Measurements from ENCODE around the gene PPM1N. TPM values are rescaled to one million over a fixed set of nuclear protein-coding genes. Genes with fewer than 3 reads are reported as not detected.
A peak's percentile ranks its signal among the peaks of the same experiment; 100 is the strongest.

The PPM1N gene
- total and polyA plus RNA-seq, 2 of the 13 experiments (the other 11 are each of a cell fraction or from before 2014, with no cell fraction given), result 0.31 to 1.8 TPM

- TF ChIP-seq LRRFIP1 (CRISPR knock-in tag; conservative IDR thresholded peaks at IDR 0.05) (no peak), ZNF446 (CRISPR knock-in tag; IDR thresholded peaks at IDR 0.05) (no peak)
Measured at GRCh38 chr19:45467456-45468158, 30.6 kb upstream of the PPM1N start, which contains the start of gene FOSB (continued).

GRCh38 chr19:45468159-45468651 is 30.0 kb upstream of the PPM1N start:
- intact Hi-C loops (cut with micrococcal nuclease; ENCODE audit: unreplicated experiment), result no loop called here
- in situ Hi-C loops (cut with HindIII; ENCODE audit: extremely low pct_ligation_motif_present, low pct_unique_long_range_greater_than_20kb), result no loop called here
- no peaks in the 10 kb centered on the region for H3K79me2 ChIP-seq (ENCODE audit: insufficient read depth, low read length)
- peak overlapping the region; percentile 94 for H3K9ac ChIP-seq (ENCODE audit: insufficient read depth, low read depth, low read length)
- no peaks in the 10 kb centered on the region for H3K9me3 ChIP-seq (ENCODE audit: low read length)
- BruUV-seq (replicated peaks), result TSS peak; percentile 94
- under 1% methylated on average over 18 of the region's 31 CpGs for WGBS (ENCODE audit: low lambda C conversion rate)
- H3K4me1 ChIP-seq (ENCODE audit: insufficient read depth, low read length), result peaks cover 28% of the 10 kb centered on the region
- ChIA-PET CTCF (ENCODE audit: low intra/inter-chr PET ratio, low total read pairs) (no interaction called here), POLR2A (interaction anchor here (1.3 to 4.1 kb wide), 7 partner anchors 9 to 31 kb away, joined by 3 to 40 read pairs (median 7); no protein-coding TSS in a partner anchor)
- H3K27me3 ChIP-seq (ENCODE audit: control insufficient read depth in 1 of 2, insufficient read depth in 2 of 2, low read length in 2 of 2), result peaks cover 0 to 3% of the 10 kb centered on the region in 2 experiments; a peak in 2 of 5 replicates
- DNase-seq (ENCODE audit: low spot score), result no peak
- no peak overlapping the region for H2AFZ ChIP-seq (ENCODE audit: low read length)
- ATAC-seq, result peak; percentile 6; the same call in 1 of the 3 replicates
- H3K27ac ChIP-seq (ENCODE audit: extremely low read length, insufficient read depth, low read length), result peak overlapping the region; percentile 96
- no peak for FAIRE-seq
- H3K36me3 ChIP-seq (replicated peaks in 1 of 2; ENCODE audit: control insufficient read depth in 1 of 2, insufficient read depth in 2 of 2, low read length in 2 of 2), result no peaks in the 10 kb centered on the region
- H3K4me2 ChIP-seq (ENCODE audit: low read depth, low read length), result peak overlapping the region; percentile 99
- H3K4me3 ChIP-seq (replicated peaks in 1 of 3; ENCODE audit: insufficient read depth in 1 of 3, low read depth in 2 of 3, low read length in 3 of 3), result peak overlapping the region; percentile 76 to 91 (median 89)
- H4K20me1 ChIP-seq (ENCODE audit: insufficient read depth, low read length), result peaks cover 5% of the 10 kb centered on the region; the same call in 1 of the 2 replicates
- TF ChIP-seq ZNF775 (CRISPR knock-in tag; IDR thresholded peaks at IDR 0.05; ENCODE audit: borderline replicate concordance) (no peak), CSRNP1 (CRISPR knock-in tag; IDR thresholded peaks at IDR 0.05) (0 out of 2 replicates have a peak, but pooled peaks have one; percentile 38), PHF5A (CRISPR knock-in tag; IDR thresholded peaks at IDR 0.05; ENCODE audit: low read depth, unreplicated experiment) (no peak), CTCF (CRISPR knock-in tag; IDR thresholded peaks at IDR 0.05) (peak; percentile 44), GTF3A (CRISPR knock-in tag; conservative IDR thresholded peaks at IDR 0.05) (0 out of 2 replicates have a peak, but pooled peaks have one; percentile 0), ZFX (CRISPR knock-in tag; IDR thresholded peaks at IDR 0.05; ENCODE audit: low read depth) (no peak), ZNF503 (CRISPR knock-in tag; IDR thresholded peaks at IDR 0.05) (no peak), SRSF4 (IDR thresholded peaks at IDR 0.05; ENCODE audit: low read depth, low read length, poor library complexity, severe bottlenecking) (no peak), AHR (CRISPR knock-in tag; IDR thresholded peaks at IDR 0.05) (no peak)
